Measurements from ENCODE around the gene TRABD2B. TPM values are rescaled to one million over a fixed set of nuclear protein-coding genes. Genes with fewer than 3 reads are reported as not detected.

The TRABD2B gene
- total and polyA plus RNA-seq, 2 donors (not counting 1 experiment from before 2014, with no cell fraction given): under 0.01 TPM; not detected in 1

- Histone ChIP-seq H3K27ac (ENCODE audit: insufficient read depth, low read length) (no peak overlapping the region), H3K27me3 (ENCODE audit: control insufficient read depth, insufficient read depth, low read length) (no peaks in the 10 kb centered on the region), H3K9ac (ENCODE audit: insufficient read depth, low read length) (no peak overlapping the region), H3K9me3 (ENCODE audit: control insufficient read depth, insufficient read depth, low read depth, low read length) (no peaks in the 10 kb centered on the region), H3K79me2 (ENCODE audit: control insufficient read depth, insufficient read depth, low read length) (no peaks in the 10 kb centered on the region), H4K20me1 (ENCODE audit: control insufficient read depth, extremely low read depth, insufficient read depth, low read length) (no peaks in the 10 kb centered on the region), H2AFZ (ENCODE audit: low read length) (no peak overlapping the region), H3K4me1 (ENCODE audit: control insufficient read depth, extremely low read depth, insufficient read depth, low read length) (no peaks in the 10 kb centered on the region), H3K4me2 (ENCODE audit: extremely low read depth, insufficient read depth, low read length) (no peak overlapping the region), H3K4me3 (replicated peaks in 1 of 4; ENCODE audit: control extremely low read depth in 1 of 4, insufficient read depth in 1 of 4, low read depth in 3 of 4, low read length in 4 of 4) (no peak overlapping the region), H3K36me3 (ENCODE audit: control insufficient read depth, insufficient read depth, low read length) (no peaks in the 10 kb centered on the region)
- no peak for DNase-seq (ENCODE audit: low read depth in 2 of 2)
- TF ChIP-seq, protein P1, sequence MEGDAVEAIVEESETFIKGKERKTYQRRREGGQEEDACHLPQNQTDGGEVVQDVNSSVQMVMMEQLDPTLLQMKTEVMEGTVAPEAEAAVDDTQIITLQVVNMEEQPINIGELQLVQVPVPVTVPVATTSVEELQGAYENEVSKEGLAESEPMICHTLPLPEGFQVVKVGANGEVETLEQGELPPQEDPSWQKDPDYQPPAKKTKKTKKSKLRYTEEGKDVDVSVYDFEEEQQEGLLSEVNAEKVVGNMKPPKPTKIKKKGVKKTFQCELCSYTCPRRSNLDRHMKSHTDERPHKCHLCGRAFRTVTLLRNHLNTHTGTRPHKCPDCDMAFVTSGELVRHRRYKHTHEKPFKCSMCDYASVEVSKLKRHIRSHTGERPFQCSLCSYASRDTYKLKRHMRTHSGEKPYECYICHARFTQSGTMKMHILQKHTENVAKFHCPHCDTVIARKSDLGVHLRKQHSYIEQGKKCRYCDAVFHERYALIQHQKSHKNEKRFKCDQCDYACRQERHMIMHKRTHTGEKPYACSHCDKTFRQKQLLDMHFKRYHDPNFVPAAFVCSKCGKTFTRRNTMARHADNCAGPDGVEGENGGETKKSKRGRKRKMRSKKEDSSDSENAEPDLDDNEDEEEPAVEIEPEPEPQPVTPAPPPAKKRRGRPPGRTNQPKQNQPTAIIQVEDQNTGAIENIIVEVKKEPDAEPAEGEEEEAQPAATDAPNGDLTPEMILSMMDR (conservative IDR thresholded peaks at IDR 0.05 in 1 of 2, IDR thresholded peaks at IDR 0.05 in 1 of 2; ENCODE audit: low read depth in 1 of 2, low read length in 2 of 2): no peak
- no peak for TF ChIP-seq EZH2 (IDR thresholded peaks at IDR 0.05; ENCODE audit: low read length, missing control alignments)
Measured at GRCh38 chr1:47830641-47831333, 166.4 kb downstream of the TRABD2B start.

GRCh38 chr1:47830021-47830420 is 167.2 kb downstream of the TRABD2B start:
- DNase-seq (ENCODE audit: low read depth in 2 of 2): no peak

GRCh38 chr1:47828978-47829377 is 168.2 kb downstream of the TRABD2B start:
- no peaks in the 10 kb centered on the region for H3K4me1 ChIP-seq (ENCODE audit: control insufficient read depth, extremely low read depth, insufficient read depth, low read length)
- TF ChIP-seq EZH2 (IDR thresholded peaks at IDR 0.05; ENCODE audit: low read length, missing control alignments): no peak
- TF ChIP-seq, protein P1 (conservative IDR thresholded peaks at IDR 0.05 in 1 of 2, IDR thresholded peaks at IDR 0.05 in 1 of 2; ENCODE audit: low read depth in 1 of 2, low read length in 2 of 2): no peak
- no peak overlapping the region for H3K9ac ChIP-seq (ENCODE audit: insufficient read depth, low read length)
- H3K4me3 ChIP-seq (replicated peaks in 1 of 4; ENCODE audit: control extremely low read depth in 1 of 4, insufficient read depth in 1 of 4, low read depth in 3 of 4, low read length in 4 of 4): no peak overlapping the region
- H3K4me2 ChIP-seq (ENCODE audit: extremely low read depth, insufficient read depth, low read length): no peak overlapping the region
- H3K79me2 ChIP-seq (ENCODE audit: control insufficient read depth, insufficient read depth, low read length): no peaks in the 10 kb centered on the region
- no peak for DNase-seq (ENCODE audit: low read depth in 2 of 2)
- H2AFZ ChIP-seq (ENCODE audit: low read length): no peak overlapping the region
- H3K36me3 ChIP-seq (ENCODE audit: control insufficient read depth, insufficient read depth, low read length): no peaks in the 10 kb centered on the region
- no peaks in the 10 kb centered on the region for H3K27me3 ChIP-seq (ENCODE audit: control insufficient read depth, insufficient read depth, low read length)
- no peaks in the 10 kb centered on the region for H4K20me1 ChIP-seq (ENCODE audit: control insufficient read depth, extremely low read depth, insufficient read depth, low read length)
- H3K27ac ChIP-seq (ENCODE audit: insufficient read depth, low read length): no peak overlapping the region
- H3K9me3 ChIP-seq (ENCODE audit: control insufficient read depth, insufficient read depth, low read depth, low read length): no peaks in the 10 kb centered on the region

More at GRCh38 chr1:47830021-47830420, 167.2 kb downstream of the TRABD2B start:
- no peaks in the 10 kb centered on the region for H3K4me1 ChIP-seq (ENCODE audit: control insufficient read depth, extremely low read depth, insufficient read depth, low read length)
- H3K36me3 ChIP-seq (ENCODE audit: control insufficient read depth, insufficient read depth, low read length): no peaks in the 10 kb centered on the region
- H3K9ac ChIP-seq (ENCODE audit: insufficient read depth, low read length): no peak overlapping the region
- no peak overlapping the region for H2AFZ ChIP-seq (ENCODE audit: low read length)
- no peak overlapping the region for H3K4me3 ChIP-seq (replicated peaks in 1 of 4; ENCODE audit: control extremely low read depth in 1 of 4, insufficient read depth in 1 of 4, low read depth in 3 of 4, low read length in 4 of 4)
- no peaks in the 10 kb centered on the region for H3K27me3 ChIP-seq (ENCODE audit: control insufficient read depth, insufficient read depth, low read length)
- no peak overlapping the region for H3K27ac ChIP-seq (ENCODE audit: insufficient read depth, low read length)
- H3K79me2 ChIP-seq (ENCODE audit: control insufficient read depth, insufficient read depth, low read length): no peaks in the 10 kb centered on the region
- TF ChIP-seq, protein P1 (conservative IDR thresholded peaks at IDR 0.05 in 1 of 2, IDR thresholded peaks at IDR 0.05 in 1 of 2; ENCODE audit: low read depth in 1 of 2, low read length in 2 of 2): no peak
- no peak for TF ChIP-seq EZH2 (IDR thresholded peaks at IDR 0.05; ENCODE audit: low read length, missing control alignments)
- H4K20me1 ChIP-seq (ENCODE audit: control insufficient read depth, extremely low read depth, insufficient read depth, low read length): no peaks in the 10 kb centered on the region
- no peak overlapping the region for H3K4me2 ChIP-seq (ENCODE audit: extremely low read depth, insufficient read depth, low read length)
- H3K9me3 ChIP-seq (ENCODE audit: control insufficient read depth, insufficient read depth, low read depth, low read length): no peaks in the 10 kb centered on the region
